Measurements from ENCODE around the gene AHI1. TPM values are rescaled to one million over a fixed set of nuclear protein-coding genes. Genes with fewer than 3 reads are reported as not detected.
A peak's percentile ranks its signal among the peaks of the same experiment; 100 is the strongest.

AHI1 gene
- total and polyA plus RNA-seq, 4 donors, result 5.2 to 51.7 (median 23.8) TPM

DNA sequence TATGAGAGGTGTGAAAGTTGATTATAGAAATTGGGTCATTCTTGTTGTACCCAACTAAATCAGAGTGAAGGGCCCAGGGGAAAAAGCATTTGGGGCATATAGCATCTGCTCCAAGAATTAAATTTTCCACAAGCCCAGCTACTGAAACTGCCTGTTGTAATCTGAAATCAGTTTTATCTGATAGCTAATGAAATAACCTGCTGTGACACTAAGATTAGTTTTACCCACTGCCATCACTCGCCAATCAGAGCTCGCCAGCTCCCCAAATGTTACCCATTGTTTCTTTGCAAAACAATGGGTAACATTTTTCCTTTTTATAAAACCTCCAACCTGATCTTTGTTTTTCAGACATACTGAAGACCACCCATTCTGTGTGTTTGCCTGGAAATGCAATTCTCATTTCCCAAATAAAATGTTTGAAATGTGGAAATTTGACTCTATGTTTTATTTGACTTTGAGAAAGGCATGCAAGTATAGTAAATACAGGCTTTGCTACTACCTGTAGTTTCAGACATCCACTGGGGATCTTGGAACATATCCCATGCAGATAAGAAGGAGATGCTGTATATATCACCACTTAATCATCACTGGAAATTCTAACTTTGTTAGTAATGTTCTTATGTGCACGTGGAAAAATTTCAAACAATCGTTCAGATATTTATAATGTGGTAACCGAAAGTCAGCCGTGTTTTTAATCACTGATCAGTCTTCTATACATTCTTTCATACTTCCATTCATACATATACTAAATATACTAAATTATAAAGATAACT lies 6.3 kb upstream of the AHI1 start:
- H3K9me3 ChIP-seq (ENCODE audit: control insufficient read depth in 4 of 4, insufficient read depth in 3 of 4, low read length in 3 of 4), result no peaks in the 10 kb centered on the region
- H3K4me1 ChIP-seq (ENCODE audit: control insufficient read depth in 5 of 5, insufficient read depth in 5 of 5, low read length in 5 of 5), result peaks cover 0 to 5% (median 2%) of the 10 kb centered on the region in 5 donors
- no peak overlapping the region for H3K4me3 ChIP-seq
- no peaks in the 10 kb centered on the region for H3K36me3 ChIP-seq (ENCODE audit: control insufficient read depth in 4 of 4, insufficient read depth in 4 of 4, low read length in 4 of 4)
- no peak overlapping the region for H3K9ac ChIP-seq (ENCODE audit: insufficient read depth in 1 of 2, low read length in 2 of 2)
- H3K27me3 ChIP-seq (ENCODE audit: control insufficient read depth in 3 of 3, insufficient read depth in 3 of 3, low read length in 2 of 3), result no peaks in the 10 kb centered on the region
- H3K27ac ChIP-seq (ENCODE audit: low read depth in 1 of 2, low read length in 1 of 2), result no peak overlapping the region
- WGBS, 2 donors, result 83 to 92% methylated on average over 6 of the region's 6 CpGs
- ATAC-seq (ENCODE audit: insufficient read depth, low FRiP score) (no peak), DNase-seq (no peak)
- TF ChIP-seq, protein P1, sequence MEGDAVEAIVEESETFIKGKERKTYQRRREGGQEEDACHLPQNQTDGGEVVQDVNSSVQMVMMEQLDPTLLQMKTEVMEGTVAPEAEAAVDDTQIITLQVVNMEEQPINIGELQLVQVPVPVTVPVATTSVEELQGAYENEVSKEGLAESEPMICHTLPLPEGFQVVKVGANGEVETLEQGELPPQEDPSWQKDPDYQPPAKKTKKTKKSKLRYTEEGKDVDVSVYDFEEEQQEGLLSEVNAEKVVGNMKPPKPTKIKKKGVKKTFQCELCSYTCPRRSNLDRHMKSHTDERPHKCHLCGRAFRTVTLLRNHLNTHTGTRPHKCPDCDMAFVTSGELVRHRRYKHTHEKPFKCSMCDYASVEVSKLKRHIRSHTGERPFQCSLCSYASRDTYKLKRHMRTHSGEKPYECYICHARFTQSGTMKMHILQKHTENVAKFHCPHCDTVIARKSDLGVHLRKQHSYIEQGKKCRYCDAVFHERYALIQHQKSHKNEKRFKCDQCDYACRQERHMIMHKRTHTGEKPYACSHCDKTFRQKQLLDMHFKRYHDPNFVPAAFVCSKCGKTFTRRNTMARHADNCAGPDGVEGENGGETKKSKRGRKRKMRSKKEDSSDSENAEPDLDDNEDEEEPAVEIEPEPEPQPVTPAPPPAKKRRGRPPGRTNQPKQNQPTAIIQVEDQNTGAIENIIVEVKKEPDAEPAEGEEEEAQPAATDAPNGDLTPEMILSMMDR (IDR thresholded peaks at IDR 0.05; ENCODE audit: control extremely low read depth, extremely low read depth), result no peak

DNA sequence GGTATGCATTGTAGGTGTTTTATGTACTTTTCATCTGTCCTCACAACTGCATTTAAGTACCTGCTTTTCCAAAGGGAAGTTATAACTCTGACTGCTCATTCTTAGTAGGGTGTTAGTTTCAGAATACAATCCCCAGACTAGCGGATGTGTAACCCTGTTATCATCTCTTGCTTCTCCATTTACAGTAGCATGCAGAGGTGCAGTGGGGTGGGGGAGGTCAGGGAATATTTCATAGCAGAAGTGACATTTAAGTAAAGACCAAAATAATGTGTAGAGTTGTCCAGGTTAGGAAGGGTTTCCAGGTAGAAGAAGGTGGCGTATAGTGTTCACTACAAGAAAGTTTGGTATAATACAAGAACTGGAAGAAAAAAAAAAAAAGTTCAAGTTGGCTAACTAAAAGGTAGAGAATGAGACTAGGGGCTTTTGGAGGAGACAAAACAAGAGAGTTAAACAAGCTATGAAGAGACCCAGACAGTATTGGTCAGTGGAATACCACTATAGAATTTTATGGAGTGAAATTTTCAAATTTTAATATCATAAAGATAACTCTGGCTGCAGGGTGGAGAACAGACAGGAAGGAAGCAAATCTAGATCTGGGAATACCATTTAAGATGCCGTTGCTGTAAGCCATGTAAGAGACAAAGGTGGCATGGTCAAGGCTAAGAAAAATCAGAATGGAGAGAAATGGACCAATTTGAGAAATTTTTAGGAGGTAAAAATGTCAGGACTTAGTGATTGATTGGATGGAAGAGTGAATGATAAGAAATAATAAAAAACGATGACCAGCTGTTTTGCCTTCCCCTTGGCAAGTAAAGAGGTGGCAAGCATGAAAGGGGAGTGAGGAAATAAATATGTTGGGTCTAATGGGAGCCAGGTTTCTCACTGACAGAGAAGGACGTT lies 2.2 kb upstream of the AHI1 start:
- no peak overlapping the region for H3K9ac ChIP-seq (ENCODE audit: insufficient read depth in 1 of 2, low read length in 2 of 2)
- H3K9me3 ChIP-seq (ENCODE audit: control insufficient read depth in 4 of 4, insufficient read depth in 3 of 4, low read length in 3 of 4), result no peaks in the 10 kb centered on the region
- no peak overlapping the region for H3K27ac ChIP-seq (ENCODE audit: low read depth in 1 of 2, low read length in 1 of 2)
- peaks cover 0 to 10% (median 8%) of the 10 kb centered on the region in 5 donors for H3K4me1 ChIP-seq (ENCODE audit: control insufficient read depth in 5 of 5, insufficient read depth in 5 of 5, low read length in 5 of 5)
- TF ChIP-seq, protein P1 (IDR thresholded peaks at IDR 0.05; ENCODE audit: control extremely low read depth, extremely low read depth), result no peak
- H3K4me3 ChIP-seq, result no peak overlapping the region
- no peak for ATAC-seq (ENCODE audit: insufficient read depth, low FRiP score)
- DNase-seq, result no peak
- 84 to 87% methylated on average over 5 of the region's 5 CpGs for WGBS, 2 donors
- H3K27me3 ChIP-seq (ENCODE audit: control insufficient read depth in 3 of 3, insufficient read depth in 3 of 3, low read length in 2 of 3), result no peaks in the 10 kb centered on the region
- peaks cover 0 to 3% (median 1%) of the 10 kb centered on the region in 4 donors for H3K36me3 ChIP-seq (ENCODE audit: control insufficient read depth in 4 of 4, insufficient read depth in 4 of 4, low read length in 4 of 4)

DNA sequence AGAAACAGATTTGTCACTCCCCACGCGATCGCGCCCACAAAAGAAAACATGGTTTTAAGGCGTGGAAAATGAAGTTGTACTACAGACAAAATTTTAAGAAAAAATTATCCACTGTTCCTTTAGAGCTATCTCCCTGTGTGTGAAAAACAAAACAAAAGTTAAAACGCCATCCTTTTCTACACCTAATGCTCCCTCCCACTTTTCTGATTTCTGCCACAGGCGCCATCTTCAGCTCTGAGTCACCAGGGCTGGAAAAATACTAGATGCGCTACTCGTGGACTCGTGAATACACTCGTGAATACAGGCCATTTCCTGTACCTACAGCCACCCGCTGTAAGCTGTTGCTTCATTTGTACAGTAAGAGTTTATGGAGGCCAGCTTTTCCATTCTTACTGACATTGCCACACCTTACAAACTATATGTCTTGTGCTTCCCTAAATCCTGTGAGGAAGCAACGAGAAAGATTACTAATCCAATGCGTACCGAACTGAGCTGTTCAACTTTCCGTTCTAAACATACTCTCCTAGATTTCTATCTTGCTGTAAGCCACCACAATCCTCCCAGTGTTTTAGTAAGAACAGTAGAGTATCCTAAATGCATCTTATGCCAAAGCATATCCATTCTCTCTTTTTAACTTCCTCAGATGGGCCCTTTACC lies 773 bp upstream of the AHI1 start:
- Histone ChIP-seq H3K4me3 (peak overlapping the region; percentile 67), H3K9me3 (ENCODE audit: control insufficient read depth in 4 of 4, insufficient read depth in 3 of 4, low read length in 3 of 4) (no peaks in the 10 kb centered on the region), H3K27ac (ENCODE audit: low read depth in 1 of 2, low read length in 1 of 2) (peak overlapping the region; percentile 96 to 99), H3K36me3 (ENCODE audit: control insufficient read depth in 4 of 4, insufficient read depth in 4 of 4, low read length in 4 of 4) (peaks cover 0 to 3% (median 1%) of the 10 kb centered on the region in 4 donors), H3K9ac (ENCODE audit: insufficient read depth in 1 of 2, low read length in 2 of 2) (peak overlapping the region; percentile 94 to 95), H3K4me1 (ENCODE audit: control insufficient read depth in 5 of 5, insufficient read depth in 5 of 5, low read length in 5 of 5) (peaks cover 0 to 10% (median 8%) of the 10 kb centered on the region in 5 donors), H3K27me3 (ENCODE audit: control insufficient read depth in 3 of 3, insufficient read depth in 3 of 3, low read length in 2 of 3) (no peaks in the 10 kb centered on the region)
- ATAC-seq (ENCODE audit: insufficient read depth, low FRiP score), result peak; percentile 77
- 1% methylated on average over 16 of the region's 16 CpGs for WGBS, 2 donors
- TF ChIP-seq, protein P1 (IDR thresholded peaks at IDR 0.05; ENCODE audit: control extremely low read depth, extremely low read depth), result no peak
- DNase-seq, result peak; percentile 77 to 90 (median 88)
